Middle frontal gyrus (tissue), 1 donor: Measurements from ENCODE around the gene APOC3.

ENCODE experiments used
- DNase-seq: peaks from one replicate; pipeline ENCODE4 v3.0.0-alpha.2; 2015; ENCODE audit warnings: low spot score; ENCODE audit errors: extremely low spot score

The APOC3 gene

DNA sequence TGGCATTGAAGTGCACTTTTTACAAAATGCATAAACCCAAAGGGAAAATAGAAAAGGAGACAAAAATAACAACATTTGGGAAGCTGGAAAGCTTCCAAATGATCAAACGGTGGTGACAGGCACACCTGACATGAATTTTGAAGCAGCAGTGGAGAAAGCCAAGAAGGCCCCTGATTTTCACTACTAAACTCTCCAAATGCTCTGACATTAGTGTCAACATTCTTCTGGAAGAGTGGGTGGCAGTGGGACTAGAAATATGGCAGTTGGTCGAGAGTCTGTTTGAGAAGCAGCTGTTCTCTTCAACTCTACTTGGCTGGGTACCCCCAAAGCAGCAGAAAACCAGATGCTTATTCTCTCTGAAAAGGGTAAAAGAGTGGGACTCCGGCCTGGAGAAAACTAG, 25.7 kb upstream of the APOC3 start:
- DNase-seq, result no peak

GRCh38 chr11:116807601-116808261, 22.0 kb upstream of the APOC3 start:
- DNase-seq, result no peak

GRCh38 chr11:116808262-116809175, 21.2 kb upstream of the APOC3 start:
- DNase-seq, result no peak

DNA sequence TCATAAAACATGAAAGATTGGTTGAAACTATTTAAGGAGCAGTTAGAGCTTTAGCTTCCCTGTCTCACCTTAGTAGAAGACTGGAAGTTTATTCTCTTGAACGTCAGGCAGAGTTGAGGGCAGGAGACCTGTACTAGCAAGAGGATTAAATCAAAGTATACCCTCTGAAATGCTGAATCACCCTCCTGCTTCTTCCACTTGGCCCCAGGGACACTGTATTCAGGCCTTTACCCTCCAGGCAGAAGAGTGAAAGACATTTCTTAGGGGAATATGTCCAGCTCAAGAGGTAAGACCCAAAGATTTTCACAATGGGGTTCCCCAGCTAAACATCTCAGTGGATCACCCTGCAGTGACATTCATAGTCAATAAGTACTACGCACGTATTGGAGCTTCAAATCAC, 18.5 kb upstream of the APOC3 start:
- DNase-seq, result no peak

GRCh38 chr11:116812109-116812508, 17.6 kb upstream of the APOC3 start:
- DNase-seq, result no peak

DNA sequence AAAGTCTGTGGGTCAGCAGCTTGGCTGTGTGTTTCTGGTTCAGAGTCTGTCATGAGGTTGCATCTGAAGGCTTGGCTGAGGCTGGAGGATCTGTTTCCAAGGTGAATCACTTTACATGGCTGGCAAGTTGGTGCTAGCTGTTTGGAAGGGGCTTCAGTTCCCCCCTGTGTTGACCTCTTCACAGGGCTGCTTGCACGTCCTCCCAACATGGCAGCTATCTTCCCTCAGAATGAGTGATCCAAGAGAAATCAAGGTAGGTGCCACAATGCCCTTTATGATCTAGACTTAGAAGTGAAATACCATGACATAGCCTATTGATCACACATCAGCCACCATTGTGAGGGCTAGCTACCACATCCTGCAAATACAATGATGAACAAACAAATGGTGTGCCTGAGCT, 16.5 kb upstream of the APOC3 start:
- no peak for DNase-seq

GRCh38 chr11:116813781-116814471, 15.8 kb upstream of the APOC3 start:
- no peak for DNase-seq

DNA sequence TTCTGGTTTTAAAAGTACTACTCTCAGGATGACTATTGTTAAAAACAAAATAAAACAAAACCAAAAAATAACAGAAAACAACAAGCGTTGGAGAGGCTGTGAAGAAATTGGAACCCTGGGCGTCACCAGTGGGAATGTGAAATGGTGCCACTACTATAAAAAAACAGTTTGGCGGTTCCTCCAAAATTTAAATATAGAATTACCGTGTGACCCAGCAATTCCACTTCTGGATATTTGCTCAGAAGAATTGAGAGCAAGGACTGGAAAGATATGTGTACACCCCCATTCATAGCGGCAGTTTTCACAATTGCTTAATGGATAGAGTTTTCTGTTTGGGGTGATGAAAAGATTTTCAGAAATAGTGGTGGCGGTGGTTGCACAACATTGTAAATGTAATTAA, 15.2 kb upstream of the APOC3 start:
- DNase-seq, result no peak

DNA sequence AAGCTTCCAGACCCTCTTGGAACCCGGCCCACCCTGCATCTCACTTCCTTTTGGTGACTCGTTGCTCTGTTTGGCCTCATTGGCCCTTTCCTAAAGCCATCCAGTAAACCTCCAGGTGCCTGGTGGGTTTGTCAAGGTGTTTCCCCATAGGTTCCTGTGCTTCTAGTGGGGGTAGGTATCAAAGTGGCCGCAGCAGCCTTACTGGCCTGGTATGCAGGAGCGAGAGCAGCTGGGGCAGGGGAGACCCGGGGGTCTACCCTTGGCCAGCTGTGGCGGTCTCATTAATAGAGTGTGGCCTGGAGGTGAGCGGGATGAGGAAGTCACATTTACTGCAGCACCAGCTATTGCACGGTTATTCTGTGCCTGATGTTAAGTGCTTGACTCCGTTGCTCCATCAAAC, 10.7 kb upstream of the APOC3 start:
- no peak for DNase-seq

- DNase-seq, result no peak
Measured at GRCh38 chr11:116821050-116821918, 8.4 kb upstream of the APOC3 start.

GRCh38 chr11:116822575-116822974, 7.1 kb upstream of the APOC3 start:
- DNase-seq, result no peak

- no peak for DNase-seq
Measured at GRCh38 chr11:116823031-116823843, 6.5 kb upstream of the APOC3 start, which contains the start of gene APOA4. APOA4 (minus strand) TSS chr11:116823304; CDS start chr11:116823191, 113 bp downstream.

- no peak for DNase-seq
Measured at GRCh38 chr11:116825434-116825833, 4.3 kb upstream of the APOC3 start.

- DNase-seq, result no peak
Measured at GRCh38 chr11:116825854-116826750, 3.6 kb upstream of the APOC3 start.

DNA sequence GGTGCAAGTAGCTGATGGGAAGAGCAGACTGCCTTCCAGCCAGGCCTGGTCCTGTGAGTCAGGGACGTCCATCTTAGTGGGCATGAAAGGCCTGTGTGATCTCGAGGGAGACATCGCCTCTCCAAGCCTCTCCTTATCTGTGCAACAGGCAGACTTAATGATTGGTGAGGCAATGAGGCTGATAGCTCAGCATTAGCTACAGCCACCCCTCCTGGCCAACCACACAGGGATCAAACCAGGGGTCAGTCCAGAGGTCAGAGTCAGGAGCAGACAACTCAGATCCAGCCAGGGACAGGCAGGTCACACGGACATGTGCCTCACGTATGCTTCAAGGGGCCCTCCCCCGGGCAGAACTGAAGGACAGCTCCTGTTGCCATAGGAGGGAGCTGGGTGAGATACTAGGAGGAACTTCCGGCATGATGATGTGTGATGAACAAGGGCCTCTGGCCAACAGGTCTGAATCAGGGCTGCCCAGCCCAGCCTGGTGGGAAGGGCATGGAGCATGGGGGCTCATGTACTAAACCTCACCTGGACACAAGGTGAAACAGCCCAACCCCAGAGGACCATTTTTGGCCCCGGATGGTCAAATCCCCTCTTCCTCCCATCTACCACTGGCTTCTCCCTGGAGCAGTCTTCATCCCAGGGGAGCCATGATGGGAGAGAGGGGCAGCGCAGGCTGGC, 2.8 kb upstream of the APOC3 start:
- no peak for DNase-seq

GRCh38 chr11:116827461-116827860, 2.2 kb upstream of the APOC3 start:
- no peak for DNase-seq

- no peak for DNase-seq
Measured at GRCh38 chr11:116828632-116829524, 829 bp upstream of the APOC3 start.
